HG02938 (cell line): Measurements from ENCODE around the gene FKBP2.

Source experiments
- ATAC-seq: cut with Tn5 transposase; IDR thresholded peaks from one replicate; pipeline ENCODE4 v1.9.1; 2021; ENCODE audit warnings: mild to moderate bottlenecking, moderate library complexity; ENCODE audit not compliant: unreplicated experiment

FKBP2 gene

DNA sequence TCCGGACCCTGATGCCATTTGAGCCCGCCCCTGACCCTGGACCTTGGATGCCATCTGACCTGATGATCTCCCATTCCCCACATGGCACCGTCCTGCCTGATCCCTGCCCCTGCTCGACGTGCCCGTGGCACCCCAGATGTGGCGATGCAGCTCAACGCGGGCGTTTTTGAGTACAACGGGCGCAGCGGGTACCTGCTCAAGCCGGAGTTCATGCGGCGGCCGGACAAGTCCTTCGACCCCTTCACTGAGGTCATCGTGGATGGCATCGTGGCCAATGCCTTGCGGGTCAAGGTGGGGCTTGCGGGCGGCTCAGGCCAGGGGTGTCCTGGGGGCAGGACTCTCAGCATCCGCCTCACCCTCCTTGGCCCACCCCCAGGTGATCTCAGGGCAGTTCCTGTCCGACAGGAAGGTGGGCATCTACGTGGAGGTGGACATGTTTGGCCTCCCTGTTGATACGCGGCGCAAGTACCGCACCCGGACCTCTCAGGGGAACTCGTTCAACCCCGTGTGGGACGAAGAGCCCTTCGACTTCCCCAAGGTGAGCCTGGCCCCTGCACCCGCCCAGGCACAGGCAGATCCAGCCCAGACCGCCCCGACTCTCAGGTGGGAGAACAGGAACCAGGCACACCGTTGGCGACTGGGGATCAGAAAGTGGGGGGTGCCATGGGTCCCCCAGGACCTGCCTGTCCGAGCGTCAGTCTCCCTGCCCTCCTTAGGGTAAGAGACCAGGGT is 21.5 kb downstream of the FKBP2 start:
- no peak for ATAC-seq

DNA sequence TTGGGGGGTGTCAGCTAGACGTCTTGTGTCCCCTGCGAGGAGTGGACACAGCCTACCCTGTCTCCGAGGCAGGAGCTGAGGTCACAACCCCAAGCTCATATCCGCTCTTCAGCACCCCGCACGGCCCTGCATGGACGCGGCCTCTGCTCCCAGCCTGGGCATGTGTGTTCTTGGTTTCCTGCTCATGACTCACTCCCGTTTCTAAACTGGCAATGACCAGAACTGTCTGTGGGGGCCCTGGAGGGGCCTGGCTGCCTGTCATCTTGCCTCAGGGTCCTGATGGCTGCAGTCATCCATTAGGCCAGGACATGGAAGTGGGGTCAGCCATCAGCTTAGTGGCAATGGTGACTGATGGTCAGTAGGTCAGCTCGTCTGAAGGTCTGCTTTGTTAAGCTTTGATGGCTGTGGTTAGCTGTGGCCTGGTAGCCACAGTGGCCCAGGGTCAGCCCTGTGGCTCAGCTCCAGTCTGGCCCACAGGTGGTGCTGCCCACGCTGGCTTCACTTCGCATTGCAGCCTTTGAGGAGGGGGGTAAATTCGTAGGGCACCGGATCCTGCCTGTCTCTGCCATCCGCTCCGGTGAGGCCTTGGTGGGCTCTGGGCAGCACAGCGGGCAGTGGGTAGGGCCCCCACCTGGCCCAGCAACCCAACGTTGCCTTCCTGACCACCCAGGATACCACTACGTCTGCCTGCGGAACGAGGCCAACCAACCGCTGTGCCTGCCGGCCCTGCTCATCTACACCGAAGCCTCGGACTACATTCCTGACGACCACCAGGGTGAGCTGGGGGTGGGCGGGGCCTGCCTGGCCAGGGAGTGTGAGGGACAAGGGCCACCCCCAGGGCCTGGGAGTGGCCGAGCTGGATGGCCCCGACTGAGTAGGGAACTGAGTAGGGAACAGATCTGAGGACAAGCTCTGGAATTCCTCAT is 22.4 kb downstream of the FKBP2 start:
- no peak for ATAC-seq

DNA sequence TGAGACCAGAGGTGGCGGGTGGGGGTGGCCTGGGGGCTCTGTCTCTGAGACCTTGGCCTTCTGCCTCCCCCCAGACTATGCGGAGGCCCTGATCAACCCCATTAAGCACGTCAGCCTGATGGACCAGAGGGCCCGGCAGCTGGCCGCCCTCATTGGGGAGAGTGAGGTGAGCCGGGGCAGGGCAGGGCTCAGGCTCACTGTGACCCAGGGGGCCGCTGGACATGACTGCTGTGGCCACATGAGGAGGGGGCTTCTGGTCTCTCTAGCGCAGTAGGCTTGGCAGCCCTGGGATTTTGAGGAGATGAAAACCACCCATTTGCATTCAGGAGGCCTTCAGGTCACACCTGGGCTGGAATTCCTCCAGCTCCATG is 23.0 kb downstream of the FKBP2 start:
- ATAC-seq: no peak

DNA sequence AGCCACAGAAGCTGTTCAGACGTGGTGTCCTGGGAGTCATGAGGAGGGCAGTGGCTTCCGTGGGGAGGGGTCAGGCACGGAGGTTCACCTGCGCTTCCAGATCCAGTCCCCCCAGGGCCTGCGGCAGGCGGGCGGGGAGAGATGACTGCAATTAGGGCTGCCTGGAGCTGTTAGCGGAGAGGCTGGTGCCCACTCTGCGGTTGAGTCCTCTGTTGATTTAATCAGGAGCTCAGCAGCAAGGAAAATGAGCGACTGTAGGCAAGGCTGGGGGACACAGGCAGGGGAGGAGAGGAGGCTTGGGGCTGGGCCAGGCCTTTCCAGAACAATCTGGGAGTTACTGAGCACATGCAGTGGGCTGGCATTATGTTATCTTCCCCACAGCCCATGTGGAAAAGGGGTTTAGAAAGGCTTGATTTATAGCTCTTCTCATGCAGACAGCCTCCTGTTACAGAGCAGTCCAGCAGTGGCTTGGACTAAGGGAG is 23.5 kb downstream of the FKBP2 start:
- ATAC-seq: no peak

DNA sequence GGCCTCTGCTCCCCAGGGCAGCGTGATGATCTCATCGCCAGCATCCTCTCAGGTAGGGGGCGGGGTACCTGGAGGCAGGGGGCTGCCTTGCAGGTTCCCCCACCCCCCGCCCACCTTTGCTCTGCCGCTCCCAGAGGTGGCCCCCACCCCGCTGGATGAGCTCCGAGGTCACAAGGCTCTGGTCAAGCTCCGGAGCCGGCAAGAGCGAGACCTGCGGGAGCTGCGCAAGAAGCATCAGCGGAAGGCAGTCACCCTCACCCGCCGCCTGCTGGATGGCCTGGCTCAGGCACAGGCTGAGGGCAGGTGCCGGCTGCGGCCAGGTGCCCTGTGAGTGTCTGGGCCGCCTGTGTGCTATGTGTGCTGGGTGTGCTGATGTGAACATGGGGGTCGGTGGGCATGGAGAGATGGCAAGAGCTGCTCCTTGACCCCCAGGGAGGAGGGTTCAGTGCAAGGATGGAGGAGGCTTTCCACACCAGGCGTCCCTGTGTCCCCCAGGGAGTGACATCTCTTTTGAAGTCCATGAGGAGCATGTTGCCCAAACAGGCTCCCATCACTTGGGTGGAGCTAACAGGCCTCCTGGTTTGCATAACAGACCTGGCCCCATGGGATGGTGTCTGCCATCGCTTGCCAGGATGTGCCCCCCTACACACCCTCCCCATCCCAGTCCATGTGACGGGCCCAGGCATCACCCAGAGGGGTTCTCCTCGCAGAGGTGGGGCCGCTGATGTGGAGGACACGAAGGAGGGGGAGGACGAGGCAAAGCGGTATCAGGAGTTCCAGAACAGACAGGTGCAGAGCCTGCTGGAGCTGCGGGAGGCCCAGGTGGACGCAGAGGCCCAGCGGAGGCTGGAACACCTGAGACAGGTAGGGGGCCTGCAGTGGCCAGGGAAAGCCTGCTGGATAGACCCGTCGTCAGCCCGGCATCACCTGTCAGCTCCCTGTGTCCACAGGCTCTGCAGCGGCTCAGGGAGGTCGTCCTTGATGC is 24.6 kb downstream of the FKBP2 start:
- no peak for ATAC-seq

DNA sequence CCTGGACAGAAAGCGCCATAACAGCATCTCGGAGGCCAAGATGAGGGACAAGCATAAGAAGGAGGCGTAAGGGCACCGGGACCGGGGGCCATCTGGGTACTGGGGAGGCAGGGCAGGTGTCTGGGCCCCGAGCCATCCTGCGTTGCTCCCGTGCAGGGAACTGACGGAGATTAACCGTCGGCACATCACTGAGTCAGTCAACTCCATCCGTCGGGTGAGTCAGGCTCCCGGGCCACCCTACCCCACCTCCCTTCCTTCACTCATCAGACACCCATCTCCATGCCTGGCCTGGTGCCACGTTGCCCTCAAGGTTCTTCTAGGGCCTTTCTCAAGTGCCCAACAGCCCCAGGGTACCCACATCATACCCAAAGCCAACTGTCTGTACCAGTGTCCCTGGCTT is 25.4 kb downstream of the FKBP2 start:
- no peak for ATAC-seq

DNA sequence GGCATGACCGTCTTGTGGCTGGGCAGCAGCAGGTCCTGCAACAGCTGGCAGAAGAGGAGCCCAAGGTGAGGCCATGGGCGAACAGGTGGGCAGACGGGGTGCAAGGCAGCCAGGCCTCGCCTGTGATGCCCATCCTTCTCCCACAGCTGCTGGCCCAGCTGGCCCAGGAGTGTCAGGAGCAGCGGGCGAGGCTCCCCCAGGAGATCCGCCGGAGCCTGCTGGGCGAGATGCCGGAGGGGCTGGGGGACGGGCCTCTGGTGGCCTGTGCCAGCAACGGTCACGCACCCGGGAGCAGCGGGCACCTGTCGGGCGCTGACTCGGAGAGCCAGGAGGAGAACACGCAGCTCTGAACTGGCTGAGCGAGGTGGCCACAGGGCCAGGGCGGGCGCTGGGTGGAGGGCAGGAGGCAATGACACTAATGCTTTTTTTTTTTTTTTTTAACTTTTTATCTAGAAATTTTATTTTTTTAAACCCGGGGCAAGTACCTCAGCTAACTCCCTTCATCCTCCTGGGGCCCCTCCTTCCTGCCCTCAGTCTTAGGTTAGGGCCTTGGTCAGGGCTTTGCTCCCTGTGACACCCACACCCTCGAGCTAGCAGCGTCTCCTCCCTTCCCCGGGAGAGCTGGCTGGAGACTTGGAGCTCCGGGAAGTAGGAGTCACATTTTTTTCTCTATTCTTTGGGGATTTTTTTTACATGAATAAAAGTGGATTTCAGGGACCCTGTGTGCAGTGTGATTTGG is 26.5 kb downstream of the FKBP2 start:
- ATAC-seq: no peak

DNA sequence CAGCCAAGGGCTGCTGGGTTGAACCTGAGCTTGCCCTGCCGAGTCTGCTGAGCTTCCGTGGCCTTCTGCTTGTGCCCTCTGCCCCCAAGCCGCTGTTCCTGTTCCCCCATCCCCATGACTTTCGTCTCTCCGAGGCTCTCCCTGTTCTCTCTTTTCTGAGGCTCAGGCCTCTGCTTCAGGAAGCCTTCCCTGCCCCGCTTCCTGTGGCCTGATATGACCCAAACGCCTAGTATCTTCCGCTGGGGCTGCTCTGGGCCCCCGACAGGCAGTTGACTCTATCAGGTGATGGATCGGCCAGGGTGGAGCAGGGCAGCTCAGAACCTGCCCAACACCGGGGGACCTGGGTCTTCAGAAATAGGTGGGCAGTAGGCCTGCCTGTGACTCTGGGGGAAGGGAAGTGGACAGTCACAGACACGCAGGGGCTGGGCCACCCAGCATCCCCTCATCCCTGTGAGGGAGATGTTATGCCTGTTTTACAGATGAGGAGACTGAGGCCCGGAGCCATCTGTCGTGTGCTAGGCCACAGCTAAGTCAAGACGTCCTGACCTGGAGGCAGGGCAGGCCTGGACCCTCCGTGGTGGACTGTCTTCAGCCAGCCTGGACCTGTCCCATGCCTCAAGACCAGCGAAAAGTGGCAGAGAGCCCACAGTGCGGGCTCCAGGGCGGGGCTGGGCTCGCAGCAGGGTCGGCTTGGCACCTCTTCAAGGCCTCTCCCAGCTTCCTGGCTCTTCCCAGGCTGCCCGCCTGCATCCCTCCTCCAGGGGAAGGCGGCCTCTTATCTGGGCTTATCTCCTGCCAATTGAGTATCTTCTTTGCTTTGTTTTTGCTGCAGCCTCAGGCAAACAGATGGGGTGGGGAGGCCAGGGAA is 27.4 kb downstream of the FKBP2 start:
- no peak for ATAC-seq

DNA sequence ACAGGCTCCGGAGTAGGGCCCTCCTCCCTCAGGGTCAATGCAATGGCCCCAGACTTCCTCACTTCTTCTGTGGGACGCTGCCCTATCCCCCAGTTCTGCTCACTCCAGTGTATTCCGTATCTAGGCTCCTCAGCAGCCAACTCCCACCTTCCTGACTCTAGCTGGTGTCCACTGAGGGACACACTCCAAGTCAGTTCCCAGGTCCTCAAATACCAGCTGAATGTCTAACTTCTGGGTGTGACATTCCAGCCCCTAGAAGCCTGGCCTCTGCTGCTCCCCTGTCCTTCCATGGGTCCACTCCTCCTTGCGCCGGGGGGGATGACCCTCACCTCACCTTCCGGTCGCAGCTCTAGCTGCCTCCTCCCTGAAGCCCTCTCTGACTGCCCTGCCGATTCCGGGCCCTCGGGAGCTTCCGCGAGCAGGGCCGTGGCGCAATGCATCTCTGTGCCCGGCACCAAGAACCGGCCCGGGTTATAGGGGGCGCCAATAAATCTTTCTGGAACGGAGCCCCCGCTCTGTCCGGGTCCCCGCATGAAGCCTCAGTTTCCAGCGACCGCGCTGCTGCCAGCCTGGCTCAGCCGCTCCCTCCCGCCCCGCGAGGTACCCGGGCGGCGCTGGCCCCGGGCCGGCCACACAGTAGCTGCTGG is 28.1 kb downstream of the FKBP2 start:
- peak; percentile 9 for ATAC-seq

DNA sequence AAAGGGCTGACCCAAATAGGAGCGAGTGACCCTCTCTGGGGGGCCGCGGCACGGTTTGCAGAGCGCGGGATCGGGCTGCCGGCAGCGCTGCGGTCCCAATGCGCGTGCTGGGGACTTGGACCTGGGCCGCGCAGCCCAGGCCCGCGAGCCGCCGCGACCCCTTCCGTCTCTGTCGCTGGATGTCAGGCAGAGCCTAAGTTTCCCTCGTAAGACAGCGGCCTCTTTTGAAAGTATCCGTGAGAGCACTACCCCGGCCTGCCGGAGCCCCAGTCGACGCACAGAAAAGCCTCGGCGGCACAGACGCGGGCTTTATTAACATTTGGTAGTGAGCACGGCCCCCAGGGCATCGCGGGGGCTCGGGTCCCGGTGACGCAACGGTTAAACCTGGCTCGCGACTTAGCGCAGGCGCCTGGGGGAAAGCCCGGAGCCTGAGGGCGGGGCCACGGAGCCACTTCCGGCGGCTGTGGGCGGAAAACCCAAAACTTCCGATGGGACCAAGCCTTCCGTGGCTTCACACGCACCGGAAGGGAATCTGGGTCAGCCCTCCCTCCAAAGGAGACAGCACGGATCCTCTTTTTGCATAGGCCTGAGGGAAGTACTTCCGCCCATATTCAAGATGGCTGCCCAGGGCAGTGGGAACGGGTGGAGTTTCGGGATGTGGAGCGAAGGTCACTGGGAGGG is 28.8 kb downstream of the FKBP2 start:
- peak; percentile 67 for ATAC-seq

DNA sequence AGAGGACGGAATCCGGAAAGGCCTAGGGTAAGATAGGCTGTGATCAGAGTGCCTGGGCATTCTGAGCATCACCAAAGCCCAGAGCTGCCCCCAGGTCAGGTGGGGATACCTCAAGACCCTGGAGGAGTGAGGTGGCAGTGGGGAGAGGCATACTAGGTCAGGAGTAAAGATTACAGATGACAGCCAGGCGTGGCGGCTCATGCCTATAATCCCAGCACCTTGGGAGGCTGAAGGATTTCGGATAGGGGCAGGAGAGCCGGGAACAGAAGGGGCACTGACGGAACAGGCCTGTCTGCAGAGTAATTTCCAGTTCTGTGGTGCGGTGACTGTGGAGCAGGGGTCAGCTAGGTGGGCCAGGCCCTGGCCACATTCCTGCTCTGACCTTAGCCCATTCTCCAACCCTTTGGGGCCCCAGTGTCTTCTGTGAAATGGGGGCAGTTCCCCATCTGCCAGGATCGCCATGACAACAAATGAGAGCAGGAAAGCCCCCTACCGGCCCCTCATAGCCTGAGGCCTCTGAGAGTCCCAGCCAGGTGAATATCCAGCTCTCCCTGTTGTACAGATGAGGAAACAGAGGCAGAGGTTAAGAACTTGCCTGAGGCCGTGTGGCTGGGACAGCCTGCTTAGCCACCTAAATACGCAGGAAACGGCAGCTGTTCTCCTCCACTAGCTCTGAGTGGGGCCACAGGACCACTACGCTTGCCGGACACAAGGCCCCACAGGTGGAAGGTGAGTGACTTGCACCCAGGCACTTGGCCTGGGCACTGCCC is 34.3 kb downstream of the FKBP2 start:
- no peak for ATAC-seq

DNA sequence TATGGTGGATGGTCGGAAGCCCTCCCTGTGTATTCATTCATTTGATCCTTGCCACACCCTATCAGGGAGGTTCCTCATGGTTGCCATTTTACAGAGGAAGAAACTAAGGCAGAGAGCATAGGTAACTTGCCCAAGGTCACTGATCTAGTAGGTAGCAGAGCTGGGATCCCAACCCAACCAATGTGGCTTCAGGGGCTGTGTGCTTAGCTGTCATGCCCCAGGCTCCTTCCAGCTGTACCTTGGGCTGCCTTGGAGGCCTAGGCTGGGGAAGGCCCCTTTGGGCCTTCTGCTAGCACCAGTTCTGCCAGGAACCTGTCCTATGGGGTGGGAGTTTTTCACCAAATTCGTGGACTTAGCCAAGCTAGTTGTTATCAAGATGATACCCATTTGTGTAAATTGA is 34.9 kb downstream of the FKBP2 start:
- no peak for ATAC-seq

DNA sequence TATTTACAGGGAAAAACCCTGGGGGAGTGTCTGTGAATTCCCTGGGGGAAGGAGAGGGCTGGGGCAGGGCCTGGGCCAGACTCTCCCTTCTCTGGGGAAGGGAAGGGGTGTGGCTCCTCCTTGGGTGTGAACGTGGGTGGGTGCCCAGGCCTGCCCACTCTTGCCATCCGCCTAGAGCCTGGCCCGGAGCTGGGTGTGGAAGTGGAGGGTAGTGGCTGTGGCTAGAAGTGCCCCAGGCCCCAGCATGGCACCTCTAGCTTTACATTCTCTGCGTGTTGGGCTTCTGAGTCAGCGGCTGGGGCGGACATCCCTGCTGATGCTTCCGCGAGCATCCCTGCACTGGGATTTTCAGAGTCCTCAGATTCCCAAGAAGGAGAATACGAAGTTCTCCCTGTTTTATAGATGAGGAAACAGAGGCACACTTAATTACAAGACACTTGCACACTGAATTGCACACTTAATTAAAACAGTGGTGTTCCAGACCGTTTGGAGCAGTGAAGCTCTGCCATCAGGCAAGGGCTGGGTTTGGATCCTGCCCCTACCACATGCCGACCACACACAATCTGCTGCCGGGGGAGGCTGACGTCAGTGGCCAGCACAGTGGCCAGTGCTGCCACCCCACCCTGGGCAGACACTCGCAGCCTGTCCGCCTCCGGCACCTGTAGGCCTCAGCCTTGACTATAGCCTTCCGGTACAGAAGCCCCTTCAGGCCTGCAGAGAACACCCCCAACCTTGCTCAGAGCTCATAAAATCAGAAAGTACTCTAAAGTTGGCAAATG is 35.9 kb downstream of the FKBP2 start:
- no peak for ATAC-seq

DNA sequence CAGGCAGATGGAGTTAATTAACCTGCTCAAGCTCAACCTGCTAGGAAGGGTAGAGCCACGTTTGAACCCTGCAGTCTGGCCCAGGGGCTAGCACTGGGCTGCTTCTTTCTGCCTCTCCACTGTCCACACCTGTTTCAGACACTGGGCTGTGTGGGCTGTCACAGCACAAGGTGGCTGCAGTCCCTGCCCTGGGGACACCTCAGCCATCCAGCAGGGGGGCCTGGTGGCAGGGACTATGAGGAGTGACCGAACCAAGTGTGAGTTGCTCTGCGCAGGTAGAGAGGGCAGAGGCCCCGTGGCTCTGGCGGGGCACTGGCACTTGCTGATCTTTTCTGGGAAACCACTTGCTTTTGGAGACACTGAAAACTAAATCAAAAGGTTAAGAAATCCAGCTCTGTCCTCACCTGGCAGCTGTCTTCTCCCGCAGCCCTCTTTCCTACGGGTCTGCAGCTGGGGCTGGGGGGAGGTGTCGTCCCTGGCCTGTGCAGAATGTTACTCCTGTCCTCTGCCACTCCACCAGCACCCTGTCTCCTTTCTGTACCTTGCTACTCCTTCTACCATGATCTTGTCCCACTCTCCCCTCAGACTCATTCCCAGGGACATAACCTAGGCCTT is 37.8 kb downstream of the FKBP2 start:
- no peak for ATAC-seq

DNA sequence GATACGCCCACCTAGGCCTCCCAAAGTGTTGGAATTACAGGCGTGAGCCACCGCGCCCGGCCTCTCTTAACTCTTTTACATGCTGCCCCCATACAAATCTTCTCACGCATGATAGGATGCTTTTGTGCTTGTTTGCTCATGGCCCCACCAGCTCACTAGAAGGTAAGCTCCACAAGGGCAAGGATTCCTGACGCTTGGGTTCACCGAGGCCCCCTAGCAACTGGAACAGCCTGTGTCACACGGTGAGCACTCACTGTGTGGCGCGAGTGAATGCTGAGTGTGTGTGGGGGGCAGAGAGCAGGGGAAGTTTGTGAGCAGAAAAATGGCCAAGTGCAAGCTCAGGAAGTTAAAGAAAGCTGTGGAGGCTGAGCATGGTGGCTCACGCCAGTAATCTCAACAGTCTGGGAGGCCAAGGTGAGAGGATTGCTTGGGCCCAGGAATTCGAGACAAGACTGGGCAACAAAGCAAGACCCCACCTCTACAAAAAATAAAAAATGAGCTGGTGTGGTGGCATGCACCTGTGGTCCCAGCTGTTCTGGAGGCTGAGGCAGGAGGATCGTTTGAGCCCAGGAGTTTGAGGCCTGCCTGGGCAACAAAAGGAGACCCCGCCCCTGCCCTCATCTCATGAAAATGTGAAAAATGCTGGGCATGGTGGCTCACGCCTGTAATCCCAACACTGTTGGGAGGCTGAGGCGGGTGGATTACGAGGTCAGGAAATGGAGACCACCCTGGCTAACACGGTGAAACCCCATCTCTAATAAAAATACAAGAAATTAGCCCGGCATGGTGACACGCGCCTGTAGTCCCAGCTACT is 41.3 kb downstream of the FKBP2 start:
- ATAC-seq: no peak
